C4-2B (cell line): ENCODE measurements around the gene KCNQ1.

Experiments used
- H3K27ac ChIP-seq: fragments of 450-650 bp; 2 replicates; pipeline ENCODE4 v1.5.1; 2017
- CTCF ChIP-seq: fragments of 450-650 bp; conservative IDR thresholded peaks from 2 replicates; pipeline ENCODE4 v1.5.1; 2017; ENCODE audit warnings: mild to moderate bottlenecking
- ZFX ChIP-seq: fragments of 450-650 bp; IDR thresholded peaks from 2 replicates; pipeline ENCODE4 v1.6.1; 2017

Gene KCNQ1

GRCh38 chr11:2422461-2423156, 22.2 kb upstream of the KCNQ1 start:
- TF ChIP-seq CTCF (no peak), ZFX (no peak)
- H3K27ac ChIP-seq: no peak overlapping the region

- H3K27ac ChIP-seq: no peak overlapping the region
- TF ChIP-seq ZFX (no peak), CTCF (no peak)
Observed at GRCh38 chr11:2423157-2424025, 21.4 kb upstream of the KCNQ1 start.

GRCh38 chr11:2424811-2425495, 19.9 kb upstream of the KCNQ1 start:
- no peak for TF ChIP-seq ZFX
- TF ChIP-seq CTCF: no peak
- no peak overlapping the region for H3K27ac ChIP-seq

GRCh38 chr11:2425506-2425905, 19.3 kb upstream of the KCNQ1 start:
- H3K27ac ChIP-seq: no peak overlapping the region
- TF ChIP-seq CTCF (no peak), ZFX (no peak)

GRCh38 chr11:2426221-2426620, 18.6 kb upstream of the KCNQ1 start:
- TF ChIP-seq CTCF: no peak
- TF ChIP-seq ZFX: no peak
- H3K27ac ChIP-seq: no peak overlapping the region

GRCh38 chr11:2426826-2427521, 17.8 kb upstream of the KCNQ1 start:
- H3K27ac ChIP-seq: no peak overlapping the region
- TF ChIP-seq CTCF: no peak
- TF ChIP-seq ZFX: no peak
